ENCODE results near the gene ANTKMT. TPM values are rescaled to one million over a fixed set of nuclear protein-coding genes. Genes with fewer than 3 reads are reported as not detected.

Gene ANTKMT
- total RNA-seq, 2 donors from 2014 or later, result 36.5 to 37.5 TPM

GRCh38 chr16:677316-678190, 43.4 kb upstream of the ANTKMT start:
- Histone ChIP-seq H3K4me3 (no peak overlapping the region), H3K4me1 (peaks cover 0 to 51% of the 10 kb centered on the region in 2 donors), H3K27ac (no peak overlapping the region), H3K9me3 (no peaks in the 10 kb centered on the region), H3K36me3 (peaks cover 25% of the 10 kb centered on the region), H3K27me3 (no peaks in the 10 kb centered on the region)
- TF ChIP-seq CTCF (IDR thresholded peaks at IDR 0.05), result no peak
- no peak for DNase-seq (ENCODE audit: low spot score)

DNA sequence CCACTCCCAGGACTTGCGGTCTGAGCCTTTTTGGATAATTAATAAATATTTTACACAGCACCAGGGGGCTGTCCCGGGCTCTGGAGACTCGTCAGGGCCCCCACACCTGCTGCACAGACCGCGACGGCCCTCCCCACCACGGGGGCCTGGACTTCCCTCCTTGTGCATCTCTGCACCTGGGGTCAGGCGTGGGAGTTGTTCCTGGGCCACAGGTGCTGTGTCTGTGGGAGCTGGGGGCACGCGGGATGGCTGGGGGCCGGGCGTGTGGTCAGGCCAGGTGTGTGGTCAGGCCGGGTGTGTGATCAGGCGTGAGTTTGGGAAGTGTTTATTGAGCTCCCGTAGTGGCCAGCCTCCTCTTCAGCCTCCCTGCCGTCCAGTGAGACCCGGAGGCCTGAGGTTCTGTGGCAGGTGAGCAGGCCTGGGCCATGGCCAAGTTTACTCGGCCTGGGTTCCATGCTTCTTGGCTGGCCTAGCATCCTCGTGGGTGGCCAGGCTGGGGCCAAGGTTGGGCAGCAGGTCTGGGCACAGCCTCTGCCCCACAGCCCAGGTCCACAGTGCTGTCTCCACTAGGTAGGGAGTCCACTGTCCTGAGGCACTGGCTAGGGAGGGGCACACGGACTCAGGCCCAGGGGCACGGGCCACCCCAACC, 42.6 kb upstream of the ANTKMT start:
- DNase-seq (ENCODE audit: low spot score), result no peak
- TF ChIP-seq CTCF (IDR thresholded peaks at IDR 0.05), result no peak
- H3K9me3 ChIP-seq, result no peaks in the 10 kb centered on the region
- peaks cover 0 to 58% of the 10 kb centered on the region in 2 donors for H3K4me1 ChIP-seq
- H3K27me3 ChIP-seq, result no peaks in the 10 kb centered on the region
- no peak overlapping the region for H3K27ac ChIP-seq
- H3K36me3 ChIP-seq, result peaks cover 23% of the 10 kb centered on the region
- H3K4me3 ChIP-seq, result no peak overlapping the region

DNA sequence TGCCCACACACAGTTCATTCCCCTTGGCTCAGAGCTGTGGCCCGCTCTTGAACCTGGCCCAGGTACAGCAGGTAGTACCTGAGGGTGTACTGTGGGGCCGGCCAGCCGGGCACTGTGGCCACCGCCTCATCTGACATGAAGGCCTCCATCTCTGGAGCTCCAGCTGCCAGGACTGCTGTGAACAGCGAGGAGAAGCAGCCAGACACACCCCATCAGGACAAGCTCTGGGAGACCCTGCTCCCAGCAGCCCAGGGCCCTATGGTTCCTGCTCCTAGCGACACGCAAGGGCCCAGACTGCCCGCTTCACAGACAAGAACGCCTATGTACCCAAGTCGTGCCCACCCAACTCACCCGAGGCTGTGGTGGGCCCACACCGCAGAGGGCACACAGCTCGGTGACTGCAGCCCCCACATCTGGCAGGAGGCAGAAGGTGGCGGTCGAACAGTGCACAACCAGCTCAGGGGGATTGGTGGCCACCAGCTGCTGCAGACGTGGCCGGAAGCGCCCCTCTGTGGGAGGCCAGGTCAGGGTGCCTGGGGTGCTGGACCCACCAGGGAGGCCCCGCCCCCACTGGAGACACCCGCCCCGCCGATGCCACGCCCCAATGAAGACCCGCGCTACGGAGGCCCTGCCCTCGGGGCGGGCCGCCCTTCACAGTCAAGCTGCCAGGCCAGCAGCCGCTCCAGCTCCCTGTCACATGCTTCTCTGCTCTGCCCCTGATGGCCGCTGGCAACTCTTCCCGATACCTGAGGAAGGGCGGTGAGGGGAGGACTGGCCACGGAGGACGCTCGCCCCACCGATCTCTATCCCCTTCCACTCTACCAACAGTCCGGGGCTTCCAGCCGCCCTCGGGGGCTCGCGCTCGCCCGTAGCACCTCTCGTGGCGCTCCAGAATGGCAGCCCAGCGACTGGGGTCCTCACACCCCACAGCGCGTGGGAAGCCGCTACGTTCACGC, 41.8 kb upstream of the ANTKMT start:
- TF ChIP-seq CTCF (IDR thresholded peaks at IDR 0.05), result no peak
- no peaks in the 10 kb centered on the region for H3K9me3 ChIP-seq
- H3K36me3 ChIP-seq, result peaks cover 20% of the 10 kb centered on the region
- H3K4me1 ChIP-seq, result peaks cover 0 to 63% of the 10 kb centered on the region in 2 donors
- H3K27me3 ChIP-seq, result no peaks in the 10 kb centered on the region
- H3K27ac ChIP-seq, result peak overlapping the region; percentile 95 to 99
- peak overlapping the region; percentile 44 to 82 for H3K4me3 ChIP-seq
- peak; percentile 74 for DNase-seq (ENCODE audit: low spot score)

DNA sequence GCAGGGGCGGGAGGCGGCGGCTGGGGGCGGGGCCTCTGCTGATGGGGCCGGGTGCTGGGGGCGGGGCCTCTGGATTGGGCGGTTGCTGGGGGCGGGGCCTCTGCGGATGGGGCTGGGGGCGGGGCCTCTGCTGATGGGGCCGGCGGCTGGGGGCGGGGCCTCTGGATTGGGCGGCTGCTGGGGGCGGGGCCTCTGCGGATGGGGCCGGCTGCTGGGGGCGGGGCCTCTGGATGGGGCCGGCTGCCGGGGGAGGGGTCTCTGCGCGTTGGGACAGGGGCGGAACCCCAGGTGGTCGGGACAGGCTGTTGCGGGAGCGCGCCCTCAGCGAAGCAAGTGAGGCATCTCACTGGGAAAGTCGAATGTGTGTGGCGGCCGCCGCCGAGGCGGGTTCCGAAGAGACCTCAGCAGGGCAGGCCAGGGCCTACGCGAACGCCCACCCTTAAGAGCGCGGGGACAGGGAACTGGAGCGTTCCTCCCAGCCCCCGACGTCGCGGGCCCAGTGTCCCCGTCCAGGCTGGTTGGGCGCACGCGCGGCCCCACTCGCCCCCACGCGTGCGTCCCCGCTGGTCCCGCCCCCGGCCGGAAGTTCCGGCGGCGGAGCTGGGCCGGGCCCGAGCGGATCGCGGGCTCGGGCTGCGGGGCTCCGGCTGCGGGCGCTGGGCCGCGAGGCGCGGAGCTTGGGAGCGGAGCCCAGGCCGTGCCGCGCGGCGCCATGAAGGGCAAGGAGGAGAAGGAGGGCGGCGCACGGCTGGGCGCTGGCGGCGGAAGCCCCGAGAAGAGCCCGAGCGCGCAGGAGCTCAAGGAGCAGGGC, 40.9 kb upstream of the ANTKMT start, which contains the start of gene STUB1:
Gene STUB1, plus strand, starts transcription at position 597 of the 811 bp plus-strand sequence. Its CDS starts 116 bp downstream, at position 713.
- no peak for TF ChIP-seq CTCF (IDR thresholded peaks at IDR 0.05)
- Histone ChIP-seq H3K4me3 (peak within 1 kb of the TSS; percentile 82 to 88), H3K27me3 (no peaks in the 10 kb centered on the region), H3K36me3 (peaks cover 20% of the 10 kb centered on the region), H3K4me1 (peaks cover 0 to 61% of the 10 kb centered on the region in 2 donors), H3K9me3 (no peaks in the 10 kb centered on the region), H3K27ac (peak within 1 kb of the TSS; percentile 95 to 99)
- peak; percentile 80 for DNase-seq (ENCODE audit: low spot score)

DNA sequence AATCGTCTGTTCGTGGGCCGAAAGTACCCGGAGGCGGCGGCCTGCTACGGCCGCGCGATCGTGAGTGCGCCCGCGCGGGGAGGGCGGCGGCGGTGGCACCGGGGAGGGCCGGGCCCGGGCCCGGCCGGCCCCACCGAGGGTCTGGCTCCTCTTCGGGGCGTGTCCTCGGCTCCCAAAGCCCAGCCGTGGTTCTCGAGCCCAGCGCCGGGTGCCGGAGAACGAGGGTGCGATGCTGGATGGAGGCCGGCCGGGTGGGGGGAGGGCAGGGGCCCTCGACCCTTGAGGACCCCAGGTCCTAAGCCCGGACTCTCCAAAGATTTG, 40.4 kb upstream of the ANTKMT start:
- TF ChIP-seq CTCF (IDR thresholded peaks at IDR 0.05), result no peak
- DNase-seq (ENCODE audit: low spot score), result no peak
- Histone ChIP-seq H3K27ac (peak overlapping the region; percentile 95 to 99), H3K27me3 (no peaks in the 10 kb centered on the region), H3K9me3 (no peaks in the 10 kb centered on the region), H3K36me3 (peaks cover 20% of the 10 kb centered on the region), H3K4me3 (peak overlapping the region; percentile 82 to 88), H3K4me1 (peaks cover 0 to 62% of the 10 kb centered on the region in 2 donors)

Data from right atrium auricular region (tissue), 2 donors.